A673 (cell line): ENCODE measurements around the gene C9orf153.

Source experiments
- CTCF ChIP-seq: fragments of 300-800, 200-600 bp; sonication (generic); conservative IDR thresholded peaks from 2 replicates; pipeline ENCODE4 v1.5.1; 2017; ENCODE audit warnings: low read depth, mild to moderate bottlenecking, antibody characterized with exemption, low read length, moderate library complexity, mixed read lengths
- EZH2 ChIP-seq: fragments of 200-600 bp; sonication (generic); IDR thresholded peaks from 2 replicates; pipeline ENCODE4 v1.6.1; 2017; ENCODE audit warnings: borderline replicate concordance, low read depth, mild to moderate bottlenecking, mixed read lengths, antibody characterized with exemption, low read length; ENCODE audit not compliant: poor library complexity, severe bottlenecking

GRCh38 chr9:86304236-86304730 is 44.8 kb upstream of the C9orf153 start:
- TF ChIP-seq CTCF (no peak), EZH2 (no peak)
